K562 (cell line): Measurements from ENCODE around the gene STUB1. TPM values are rescaled to one million over a fixed set of nuclear protein-coding genes. Genes with fewer than 3 reads are reported as not detected.

Experiments
- CHD4 ChIP-seq: fragments of 200-600 bp; sonication (generic); IDR thresholded peaks from 3 replicates; pipeline ENCODE4 v1.6.1; 2012; ENCODE audit warnings: low read depth, mild to moderate bottlenecking, mixed read lengths, low read length, inconsistent platforms; ENCODE audit not compliant: insufficient read depth, insufficient replicate concordance, poor library complexity, severe bottlenecking
- DPF2 ChIP-seq: fragments of 450-650 bp; IDR thresholded peaks from 2 replicates; pipeline ENCODE4 v1.6.1; 2016
- EHMT2 ChIP-seq: fragments of 450-650 bp; IDR thresholded peaks from 2 replicates; pipeline ENCODE4 v1.6.1; 2018; ENCODE audit warnings: antibody characterized with exemption
- ELF4 ChIP-seq: fragments of 450-650 bp; formaldehyde crosslinking; IDR thresholded peaks from 2 replicates; pipeline ENCODE4 v1.4.0; 2022; ENCODE audit warnings: missing genetic modification characterization
- EP300 ChIP-seq: IDR thresholded peaks from 2 replicates; pipeline ENCODE4 v1.6.1; 2012; ENCODE audit warnings: low read length, improper control_type of control experiment
- GATAD2B ChIP-seq: fragments of 450-650 bp; IDR thresholded peaks from 2 replicates; pipeline ENCODE4 v1.6.1; 2017; ENCODE audit warnings: mild to moderate bottlenecking, borderline replicate concordance
- HDAC8 ChIP-seq: fragments of 450-650 bp; IDR thresholded peaks from 2 replicates; pipeline ENCODE4 v1.6.1; 2016; ENCODE audit warnings: mild to moderate bottlenecking, missing genetic modification characterization, moderate library complexity, missing compliant biosample characterization
- HEY1 ChIP-seq: fragments of 250-450 bp; sonication (Bioruptor Pico); IDR thresholded peaks from 2 replicates; pipeline ENCODE4 v1.5.0; 2020; ENCODE audit warnings: mild to moderate bottlenecking, moderate library complexity, borderline replicate concordance
- KDM2B ChIP-seq: fragments of 250-450 bp; sonication (Bioruptor Pico); IDR thresholded peaks from 2 replicates; pipeline ENCODE4 v1.8.0; 2021; ENCODE audit warnings: mild to moderate bottlenecking, moderate library complexity
- PTBP1 ChIP-seq: fragments of 200-400 bp; formaldehyde crosslinking; IDR thresholded peaks from 2 replicates; pipeline ENCODE4 v1.6.1; 2017; ENCODE audit warnings: low read depth, low read length
- RBBP5 ChIP-seq: fragments of 200-600 bp; sonication (generic); IDR thresholded peaks from 2 replicates; pipeline ENCODE4 v1.6.1; 2012; ENCODE audit warnings: borderline replicate concordance, mild to moderate bottlenecking, low read length, control low read depth, inconsistent platforms; ENCODE audit not compliant: insufficient read depth, poor library complexity, severe bottlenecking
- RBFOX2 ChIP-seq: fragments of 200-400 bp; formaldehyde crosslinking; IDR thresholded peaks from 2 replicates; pipeline ENCODE4 v1.6.1; 2017; ENCODE audit warnings: low read depth, mild to moderate bottlenecking, low read length, moderate library complexity
- SETDB1 ChIP-seq: IDR thresholded peaks from one replicate; pipeline ENCODE4 v1.6.1; 2012; ENCODE audit warnings: low read length, control low read depth, inconsistent platforms
- SMAD4 ChIP-seq: fragments of 250-450 bp; sonication (Bioruptor Pico); conservative IDR thresholded peaks from 2 replicates; pipeline ENCODE4 v1.8.0; 2021; ENCODE audit warnings: inconsistent platforms, mild to moderate bottlenecking, moderate library complexity
- STAT5B ChIP-seq: fragments of 250-450 bp; sonication (Bioruptor Pico); IDR thresholded peaks from 2 replicates; pipeline ENCODE4 v1.8.0; 2021; ENCODE audit warnings: mild to moderate bottlenecking, inconsistent platforms
- TARDBP ChIP-seq: fragments of 450-650 bp; IDR thresholded peaks from 2 replicates; pipeline ENCODE4 v1.6.1; 2016
- TEAD4 ChIP-seq, 2 experiments: sonication (generic) in 1 of 2; formaldehyde crosslinking in 1 of 2; IDR thresholded peaks; 2 replicates each; pipeline versions ENCODE4 v1.6.1 to v1.8.0; 2012 to 2022; ENCODE audit warnings: borderline replicate concordance in 1 of 2, inconsistent platforms in 1 of 2, low read length in 1 of 2, mild to moderate bottlenecking in 1 of 2, missing genetic modification reagents in 1 of 2
- TRIM24 ChIP-seq, 2 experiments: fragments of 450-650 bp; IDR thresholded peaks; 2 replicates each; pipeline ENCODE4 v1.6.1; 2016
- ZFP30 ChIP-seq: fragments of 250-450 bp; sonication (Bioruptor Pico); IDR thresholded peaks from 2 replicates; pipeline ENCODE4 v1.8.0; 2022; ENCODE audit warnings: moderate library complexity, mild to moderate bottlenecking, inconsistent platforms, borderline replicate concordance
- ZNF830 ChIP-seq: fragments of 250-450 bp; sonication (Bioruptor Pico); IDR thresholded peaks from 2 replicates; pipeline ENCODE4 v1.5.0; 2021; ENCODE audit warnings: mild to moderate bottlenecking
- polyA plus RNA-seq, 8 experiments: library from polyadenylated mRNA; depleted of rRNA in 4 of 8; stranded (reverse) in 5 of 8; unstranded in 3 of 8; fragments of >200 nt; fragmentation: Nextera tagmentation in 2 of 8; fragmentation: Illumina TruSeq in 1 of 8; extraction: Ambion mirVana in 2 of 8; extraction: Trizol in 1 of 8; gene quantifications; 2 replicates each; pipeline versions ENCODE4 v1.2.1 to v1.2.3, GENCODE V29; 2011 to 2014; ENCODE audit warnings: inconsistent platforms in 1 of 8, missing spikeins in 1 of 8
- total RNA-seq, 7 experiments: library from RNA; depleted of rRNA in 6 of 7; stranded (reverse); fragments of >200 nt in 6 of 7; fragmentation: Illumina TruSeq in 2 of 7; extraction: Trizol in 2 of 7; gene quantifications; 2 replicates each; pipeline versions ENCODE4 v1.2.1 to v1.2.3, GENCODE V29; 2011 to 2021; ENCODE audit warnings: low replicate concordance in 1 of 7
- TF ChIP-seq, protein P1 (sequence below): sonication (generic); formaldehyde crosslinking; IDR thresholded peaks from 2 replicates; pipeline ENCODE4 v1.8.1; 2022; ENCODE audit warnings: missing genetic modification reagents
- TF ChIP-seq, protein P2 (sequence below): fragments of 450-650 bp; IDR thresholded peaks from 2 replicates; pipeline ENCODE4 v1.6.1; 2018; ENCODE audit warnings: mild to moderate bottlenecking, low read depth; ENCODE audit not compliant: partially characterized antibody
- TF ChIP-seq, protein P3 (sequence below): fragments of 250-450 bp; sonication (Bioruptor Pico); IDR thresholded peaks from 2 replicates; pipeline ENCODE4 v1.6.1; 2021; ENCODE audit warnings: mild to moderate bottlenecking
- TF ChIP-seq, protein P4 (sequence below): fragments of 450-650 bp; formaldehyde crosslinking; IDR thresholded peaks from 2 replicates; pipeline ENCODE4 v1.4.0; 2022; ENCODE audit warnings: missing genetic modification characterization

STUB1 gene
- total and polyA plus RNA-seq, 9 of the 15 experiments (the other 6 are each of a cell fraction or from before 2014, with no cell fraction given): 10.6 to 251 (median 152) TPM

DNA sequence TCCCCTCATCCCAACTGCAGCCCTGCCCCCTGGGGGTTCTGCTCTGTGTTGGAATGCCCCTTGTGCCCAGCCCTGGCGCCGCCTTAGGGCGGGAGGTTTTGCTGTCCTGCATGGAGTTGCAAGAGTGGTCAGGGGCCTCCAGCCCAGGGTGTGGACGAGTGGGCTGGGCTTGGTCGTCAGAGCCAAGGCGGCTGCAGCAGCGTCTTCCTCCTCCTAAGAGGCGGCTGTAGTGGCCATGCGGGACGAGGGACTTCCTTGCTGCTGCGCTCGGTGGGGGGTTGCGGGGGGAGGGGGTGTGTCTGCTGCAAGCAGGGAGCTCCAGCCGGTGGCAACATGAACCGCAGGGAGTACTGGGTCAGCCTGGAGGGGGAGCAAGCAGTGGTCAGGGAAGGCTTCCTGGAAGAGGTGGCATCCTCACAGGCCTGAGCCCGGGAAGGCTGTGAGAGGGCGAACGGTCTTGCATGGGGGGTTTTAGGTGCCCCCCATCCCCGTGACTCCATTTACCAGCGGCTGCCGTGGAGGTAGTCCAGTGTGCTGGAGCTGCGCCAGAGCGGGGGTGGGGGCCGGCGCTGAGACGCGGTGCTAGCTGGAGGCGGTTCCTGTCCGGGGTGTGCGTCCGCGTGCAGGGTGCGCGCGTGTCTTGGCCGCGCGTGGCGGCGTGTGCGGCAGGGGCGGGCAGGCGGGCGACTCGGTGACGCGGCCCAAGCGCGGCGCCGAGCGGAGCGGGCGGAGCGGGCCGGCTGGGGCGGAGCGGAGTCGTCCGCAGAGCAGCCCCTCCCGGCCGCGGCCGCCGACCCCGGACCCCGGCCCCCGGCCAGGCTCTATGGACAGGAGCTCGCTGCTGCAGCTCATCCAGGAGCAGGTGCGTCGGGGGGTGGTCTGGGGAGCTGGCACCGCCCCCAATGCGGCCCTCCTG lies 5.0 kb upstream of the STUB1 start, which contains the start of gene RHBDL1 (continued):
- TF ChIP-seq, protein P1, sequence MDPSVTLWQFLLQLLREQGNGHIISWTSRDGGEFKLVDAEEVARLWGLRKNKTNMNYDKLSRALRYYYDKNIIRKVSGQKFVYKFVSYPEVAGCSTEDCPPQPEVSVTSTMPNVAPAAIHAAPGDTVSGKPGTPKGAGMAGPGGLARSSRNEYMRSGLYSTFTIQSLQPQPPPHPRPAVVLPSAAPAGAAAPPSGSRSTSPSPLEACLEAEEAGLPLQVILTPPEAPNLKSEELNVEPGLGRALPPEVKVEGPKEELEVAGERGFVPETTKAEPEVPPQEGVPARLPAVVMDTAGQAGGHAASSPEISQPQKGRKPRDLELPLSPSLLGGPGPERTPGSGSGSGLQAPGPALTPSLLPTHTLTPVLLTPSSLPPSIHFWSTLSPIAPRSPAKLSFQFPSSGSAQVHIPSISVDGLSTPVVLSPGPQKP (CRISPR knock-in tag): no peak
- TF ChIP-seq TARDBP: peak; percentile 66; the same call in 1 of the 2 replicates
- TF ChIP-seq KDM2B: 0 out of 2 replicates have a peak, but pooled peaks have one; percentile 54
- peak; percentile 40 for TF ChIP-seq CHD4
- TF ChIP-seq RBFOX2: peak; percentile 77
- no peak for TF ChIP-seq ZFP30 (CRISPR knock-in tag)
- TF ChIP-seq, protein P2, sequence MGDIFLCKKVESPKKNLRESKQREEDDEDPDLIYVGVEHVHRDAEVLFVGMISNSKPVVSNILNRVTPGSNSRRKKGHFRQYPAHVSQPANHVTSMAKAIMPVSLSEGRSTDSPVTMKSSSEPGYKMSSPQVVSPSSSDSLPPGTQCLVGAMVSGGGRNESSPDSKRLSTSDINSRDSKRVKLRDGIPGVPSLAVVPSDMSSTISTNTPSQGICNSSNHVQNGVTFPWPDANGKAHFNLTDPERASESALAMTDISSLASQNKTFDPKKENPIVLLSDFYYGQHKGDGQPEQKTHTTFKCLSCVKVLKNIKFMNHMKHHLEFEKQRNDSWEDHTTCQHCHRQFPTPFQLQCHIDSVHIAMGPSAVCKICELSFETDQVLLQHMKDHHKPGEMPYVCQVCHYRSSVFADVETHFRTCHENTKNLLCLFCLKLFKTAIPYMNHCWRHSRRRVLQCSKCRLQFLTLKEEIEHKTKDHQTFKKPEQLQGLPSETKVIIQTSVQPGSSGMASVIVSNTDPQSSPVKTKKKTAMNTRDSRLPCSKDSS: no peak
- TF ChIP-seq DPF2: peak; percentile 65
- TF ChIP-seq HEY1: no peak
- peak; percentile 53 for TF ChIP-seq RBBP5
- TF ChIP-seq, protein P3, sequence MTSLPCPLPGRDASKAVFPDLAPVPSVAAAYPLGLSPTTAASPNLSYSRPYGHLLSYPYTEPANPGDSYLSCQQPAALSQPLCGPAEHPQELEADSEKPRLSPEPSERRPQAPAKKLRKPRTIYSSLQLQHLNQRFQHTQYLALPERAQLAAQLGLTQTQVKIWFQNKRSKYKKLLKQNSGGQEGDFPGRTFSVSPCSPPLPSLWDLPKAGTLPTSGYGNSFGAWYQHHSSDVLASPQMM (CRISPR knock-in tag): no peak
- no peak for TF ChIP-seq STAT5B (CRISPR knock-in tag)
- no peak for TF ChIP-seq ZNF830 (CRISPR knock-in tag)
- TF ChIP-seq SETDB1: no peak
- TF ChIP-seq, protein P4, sequence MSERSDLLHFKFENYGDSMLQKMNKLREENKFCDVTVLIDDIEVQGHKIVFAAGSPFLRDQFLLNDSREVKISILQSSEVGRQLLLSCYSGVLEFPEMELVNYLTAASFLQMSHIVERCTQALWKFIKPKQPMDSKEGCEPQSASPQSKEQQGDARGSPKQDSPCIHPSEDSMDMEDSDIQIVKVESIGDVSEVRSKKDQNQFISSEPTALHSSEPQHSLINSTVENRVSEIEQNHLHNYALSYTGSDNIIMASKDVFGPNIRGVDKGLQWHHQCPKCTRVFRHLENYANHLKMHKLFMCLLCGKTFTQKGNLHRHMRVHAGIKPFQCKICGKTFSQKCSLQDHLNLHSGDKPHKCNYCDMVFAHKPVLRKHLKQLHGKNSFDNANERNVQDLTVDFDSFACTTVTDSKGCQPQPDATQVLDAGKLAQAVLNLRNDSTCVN: 0 out of 2 replicates have a peak, but pooled peaks have one; percentile 49
- no peak for TF ChIP-seq HDAC8 (tag)
- TF ChIP-seq GATAD2B: peak; percentile 97
- TF ChIP-seq EHMT2: no peak
- no peak for TF ChIP-seq EP300
- TF ChIP-seq TRIM24 (IDR thresholded peaks at IDR 0.05): peak in 1 of 2 experiments; percentile 34; a peak in 1 of 4 replicates
- peak; percentile 98 for TF ChIP-seq PTBP1
- TF ChIP-seq ELF4 (CRISPR knock-in tag): 0 out of 2 replicates have a peak, but pooled peaks have one; percentile 43
- peak; percentile 83 for TF ChIP-seq SMAD4 (CRISPR knock-in tag)
- 0 out of 2 replicates have a peak, but pooled peaks have one; percentile 5 for TF ChIP-seq TEAD4 (IDR thresholded peaks at IDR 0.05; ENCODE audit: low read length)
- TF ChIP-seq TEAD4 (CRISPR knock-in tag; IDR thresholded peaks at IDR 0.05; ENCODE audit: borderline replicate concordance): no peak
